ENCODE results near the gene GSTA1. TPM values are rescaled to one million over a fixed set of nuclear protein-coding genes. Genes with fewer than 3 reads are reported as not detected.
"Not testable (repeated sequence)": the region's sequence is repeated elsewhere in the genome, so short reads cannot be mapped to it uniquely, and the experiment has no call there.

Gene GSTA1
- total RNA-seq, 2 donors from 2014 or later, result 6.8 to 8.1 TPM

GRCh38 chr6:52752310-52752709 lies 51.3 kb downstream of the GSTA1 start:
- H3K9me3 ChIP-seq, result no peaks in the 10 kb centered on the region
- H3K27me3 ChIP-seq, result no peaks in the 10 kb centered on the region
- DNase-seq, result no peak
- H3K36me3 ChIP-seq, result no peaks in the 10 kb centered on the region
- H3K4me3 ChIP-seq, result no peak overlapping the region
- no peak for TF ChIP-seq CTCF (IDR thresholded peaks at IDR 0.05)
- intact Hi-C loops (cut with DNase I), result no loop called here
- no peak overlapping the region for H3K27ac ChIP-seq
- H3K4me1 ChIP-seq, result no peaks in the 10 kb centered on the region
- no peak overlapping the region for H3K9ac ChIP-seq (ENCODE audit: low read depth in 2 of 2, low read length in 2 of 2)

GRCh38 chr6:52749556-52750152 lies 54.0 kb downstream of the GSTA1 start:
- TF ChIP-seq CTCF (IDR thresholded peaks at IDR 0.05), result no peak
- no peaks in the 10 kb centered on the region for H3K4me1 ChIP-seq
- no peak overlapping the region for H3K27ac ChIP-seq
- no peak overlapping the region for H3K4me3 ChIP-seq
- no peak overlapping the region for H3K9ac ChIP-seq (ENCODE audit: low read depth in 2 of 2, low read length in 2 of 2)
- H3K27me3 ChIP-seq, result no peaks in the 10 kb centered on the region
- no peaks in the 10 kb centered on the region for H3K36me3 ChIP-seq
- intact Hi-C loops (cut with DNase I), result no loop called here
- DNase-seq, result no peak
- H3K9me3 ChIP-seq, result no peaks in the 10 kb centered on the region

GRCh38 chr6:52747301-52747700 lies 56.3 kb downstream of the GSTA1 start:
- H3K9ac ChIP-seq (ENCODE audit: low read depth in 2 of 2, low read length in 2 of 2); H3K4me3 ChIP-seq; H3K36me3 ChIP-seq; intact Hi-C loops (cut with DNase I); H3K4me1 ChIP-seq; H3K27me3 ChIP-seq; H3K27ac ChIP-seq; DNase-seq; H3K9me3 ChIP-seq: not testable (repeated sequence)

- H3K9me3 ChIP-seq, result no peaks in the 10 kb centered on the region
- DNase-seq, result no peak
- no peak overlapping the region for H3K4me3 ChIP-seq
- TF ChIP-seq CTCF (IDR thresholded peaks at IDR 0.05), result no peak
- no peaks in the 10 kb centered on the region for H3K36me3 ChIP-seq
- H3K27ac ChIP-seq, result no peak overlapping the region
- no peak overlapping the region for H3K9ac ChIP-seq (ENCODE audit: low read depth in 2 of 2, low read length in 2 of 2)
- no peaks in the 10 kb centered on the region for H3K4me1 ChIP-seq
- H3K27me3 ChIP-seq, result no peaks in the 10 kb centered on the region
- intact Hi-C loops (cut with DNase I), result no loop called here
Observed at GRCh38 chr6:52746213-52746612, 57.4 kb downstream of the GSTA1 start.

GRCh38 chr6:52745764-52746201 lies 57.8 kb downstream of the GSTA1 start:
- no peaks in the 10 kb centered on the region for H3K4me1 ChIP-seq
- no peak for TF ChIP-seq CTCF (IDR thresholded peaks at IDR 0.05)
- intact Hi-C loops (cut with DNase I), result no loop called here
- no peak for DNase-seq
- no peak overlapping the region for H3K27ac ChIP-seq
- no peak overlapping the region for H3K4me3 ChIP-seq
- H3K9me3 ChIP-seq, result no peaks in the 10 kb centered on the region
- H3K27me3 ChIP-seq, result no peaks in the 10 kb centered on the region
- no peaks in the 10 kb centered on the region for H3K36me3 ChIP-seq
- no peak overlapping the region for H3K9ac ChIP-seq (ENCODE audit: low read depth in 2 of 2, low read length in 2 of 2)

- Histone ChIP-seq H3K4me1 (no peaks in the 10 kb centered on the region), H3K27me3 (no peaks in the 10 kb centered on the region), H3K4me3 (no peak overlapping the region), H3K36me3 (no peaks in the 10 kb centered on the region), H3K9ac (ENCODE audit: low read depth in 2 of 2, low read length in 2 of 2) (no peak overlapping the region), H3K9me3 (no peaks in the 10 kb centered on the region), H3K27ac (no peak overlapping the region)
- intact Hi-C loops (cut with DNase I), result no loop called here
- DNase-seq, result no peak
- TF ChIP-seq CTCF (IDR thresholded peaks at IDR 0.05), result no peak
Observed at GRCh38 chr6:52741872-52742271, 61.7 kb downstream of the GSTA1 start.

Other genes with a start within 250 kb of the GSTA1 start
- gene TRAM2, start 226.8 kb downstream of the GSTA1 start, total RNA-seq, result 10 to 100 TPM; 19.1 to 21.2 TPM
- gene TMEM14A, start 132.7 kb downstream of the GSTA1 start, total RNA-seq, result 10 to 100 TPM; 22.0 to 24.1 TPM
- under 1 TPM; 0.22 to 0.35 TPM for gene GSTA2, start 40.3 kb downstream of the GSTA1 start, total RNA-seq
- not detected for gene GSTA5, start 37.0 kb upstream of the GSTA1 start, total RNA-seq
- not detected for gene GSTA3, start 105.9 kb upstream of the GSTA1 start, total RNA-seq
- gene GSTA4, start 191.5 kb upstream of the GSTA1 start, total RNA-seq, result 10 to 100 TPM; 13.5 to 17.0 TPM